MM.1S (cell line): ENCODE measurements around the gene COA4.
"Not testable (repeated sequence)": the region's sequence is repeated elsewhere in the genome, so short reads cannot be mapped to it uniquely, and the experiment has no call there.

ENCODE experiments used
- DNase-seq: peaks from one replicate; pipeline ENCODE4 v3.0.0-alpha.2; 2015
- H2AFZ ChIP-seq: fragments of 300-600 bp; sonication (generic); 2 replicates; pipeline ENCODE4 v1.6.0; 2016; ENCODE audit warnings: antibody characterized with exemption, low read length
- H3F3A ChIP-seq: fragments of 300-600 bp; sonication (generic); 2 replicates; pipeline ENCODE4 v1.6.1; 2016; ENCODE audit warnings: mild to moderate bottlenecking, antibody characterized with exemption, low read length, moderate library complexity, mixed read lengths; ENCODE audit not compliant: insufficient read depth
- H3K27ac ChIP-seq: fragments of 300-600 bp; sonication (generic); 2 replicates; pipeline ENCODE4 v1.5.1; 2016; ENCODE audit warnings: mild to moderate bottlenecking, low read length
- H3K27me3 ChIP-seq: fragments of 300-600 bp; sonication (generic); replicated peaks from 2 replicates; pipeline ENCODE4 v1.6.0; 2016; ENCODE audit warnings: low read length; ENCODE audit not compliant: insufficient read depth
- H3K36me3 ChIP-seq: fragments of 300-600 bp; sonication (generic); replicated peaks from 2 replicates; pipeline ENCODE4 v1.6.1; 2016; ENCODE audit warnings: mild to moderate bottlenecking, low read length, mixed read lengths; ENCODE audit not compliant: insufficient read depth
- H3K4me1 ChIP-seq: fragments of 300-600 bp; sonication (generic); 2 replicates; pipeline ENCODE4 v1.6.1; 2016; ENCODE audit warnings: low read length, mixed read lengths
- H3K4me2 ChIP-seq: fragments of 300-600 bp; sonication (generic); 2 replicates; pipeline ENCODE4 v1.6.0; 2016; ENCODE audit warnings: low read depth, low read length
- H3K4me3 ChIP-seq: fragments of 300-600 bp; sonication (generic); 2 replicates; pipeline ENCODE4 v1.5.1; 2016; ENCODE audit warnings: low read length, mixed read lengths
- H3K79me2 ChIP-seq: fragments of 300-600 bp; sonication (generic); 2 replicates; pipeline ENCODE4 v1.6.1; 2016; ENCODE audit warnings: mixed run types, low read length, mixed read lengths
- H3K9ac ChIP-seq: fragments of 300-600 bp; sonication (generic); 2 replicates; pipeline ENCODE4 v1.6.1; 2016; ENCODE audit warnings: low read length, mixed read lengths
- H3K9me2 ChIP-seq: fragments of 300-600 bp; sonication (generic); replicated peaks from 2 replicates; pipeline ENCODE4 v1.6.1; 2016; ENCODE audit warnings: mild to moderate bottlenecking, low read length, mixed read lengths; ENCODE audit not compliant: insufficient read depth
- H3K9me3 ChIP-seq: fragments of 300-600 bp; sonication (generic); replicated peaks from 2 replicates; pipeline ENCODE4 v1.6.1; 2016; ENCODE audit warnings: mild to moderate bottlenecking, low read length, mixed read lengths; ENCODE audit not compliant: insufficient read depth
- H4K20me1 ChIP-seq: fragments of 300-600 bp; sonication (generic); 2 replicates; pipeline ENCODE4 v1.6.1; 2016; ENCODE audit warnings: mild to moderate bottlenecking, low read length, moderate library complexity, mixed read lengths; ENCODE audit not compliant: insufficient read depth
- CTCF ChIP-seq: fragments of 300-600 bp; sonication (generic); IDR thresholded peaks from 2 replicates; pipeline ENCODE4 v1.5.1; 2016; ENCODE audit warnings: antibody characterized with exemption, low read length, mixed read lengths
- EZH2 ChIP-seq: fragments of 300-600 bp; sonication (generic); optimal IDR thresholded peaks from 2 replicates; pipeline ENCODE3; 2017; ENCODE audit warnings: low read depth, mild to moderate bottlenecking, antibody characterized with exemption, low read length, mixed read lengths
- EZH2phosphoT487 ChIP-seq: fragments of 300-600 bp; sonication (generic); IDR thresholded peaks from 2 replicates; pipeline ENCODE4 v1.6.1; 2018; ENCODE audit warnings: antibody characterized with exemption, low read length

Gene COA4

DNA sequence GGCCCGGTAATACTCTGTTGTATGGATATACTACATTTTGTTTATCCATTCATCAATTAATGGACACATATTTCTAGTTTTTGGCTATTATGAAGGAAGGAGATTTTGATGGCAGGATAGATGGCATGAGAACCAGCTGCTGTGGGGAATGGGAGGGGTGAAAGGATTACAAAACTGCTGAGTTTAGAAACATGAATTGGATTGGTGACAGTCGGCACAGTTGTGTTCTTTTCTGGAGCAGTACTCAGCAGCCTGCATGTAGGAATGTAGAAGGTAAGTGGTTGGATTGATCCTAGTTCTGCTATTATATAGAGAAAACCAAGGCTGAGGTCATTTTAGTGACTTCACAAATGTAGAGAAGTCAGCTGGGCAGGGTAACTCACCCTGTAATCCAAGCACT is 7.2 kb upstream of the COA4 start:
- Histone ChIP-seq H3K9me2 (no peaks in the 10 kb centered on the region), H2AFZ (no peak overlapping the region), H3K4me3 (no peak overlapping the region), H3K79me2 (peaks cover under 1% of the 10 kb centered on the region; the same call in 1 of the 2 replicates), H3K4me2 (no peak overlapping the region), H3K9me3 (no peaks in the 10 kb centered on the region), H4K20me1 (no peaks in the 10 kb centered on the region), H3K9ac (no peak overlapping the region), H3K4me1 (no peaks in the 10 kb centered on the region), H3K36me3 (no peaks in the 10 kb centered on the region; the same call in 1 of the 2 replicates), H3K27ac (no peak overlapping the region), H3K27me3 (no peaks in the 10 kb centered on the region), H3F3A (no peaks in the 10 kb centered on the region)
- DNase-seq = no peak
- TF ChIP-seq CTCF (no peak), EZH2phosphoT487 (no peak), EZH2 (no peak)

- not testable (repeated sequence) for H3K9ac ChIP-seq, H3K4me2 ChIP-seq, DNase-seq, H3K4me1 ChIP-seq, H2AFZ ChIP-seq, H4K20me1 ChIP-seq, H3F3A ChIP-seq, H3K27me3 ChIP-seq, H3K36me3 ChIP-seq, H3K9me3 ChIP-seq, H3K4me3 ChIP-seq, H3K27ac ChIP-seq, H3K9me2 ChIP-seq
- H3K79me2 ChIP-seq = peaks cover 29% of the 10 kb centered on the region
Measured at GRCh38 chr11:73880449-73880848, 3.8 kb upstream of the COA4 start.

DNA sequence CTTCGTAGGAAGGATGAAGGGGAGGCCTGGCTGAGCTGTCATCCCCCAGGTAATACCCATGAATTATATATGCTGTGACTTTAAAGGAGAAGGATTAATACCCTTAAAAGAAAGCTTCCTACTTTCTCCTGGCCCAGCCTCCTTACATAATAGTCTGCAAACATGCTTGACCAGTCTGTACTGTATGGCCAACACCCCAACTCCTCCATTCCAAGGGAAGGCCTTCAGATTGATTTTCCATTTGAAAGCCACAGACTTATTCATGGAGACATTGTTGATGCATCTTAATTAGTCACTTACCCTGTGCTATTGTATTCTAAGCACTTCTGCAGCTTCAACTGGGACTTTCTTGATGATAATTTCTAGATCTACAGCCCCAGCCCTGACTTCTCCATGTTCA is 2.1 kb upstream of the COA4 start:
- TF ChIP-seq EZH2 (no peak), CTCF (no peak), EZH2phosphoT487 (no peak)
- no peak overlapping the region for H2AFZ ChIP-seq
- peaks cover 45% of the 10 kb centered on the region for H3K79me2 ChIP-seq

GRCh38 chr11:73875840-73876239 is 806 bp downstream of the COA4 start:
- H3K79me2 ChIP-seq = peaks cover 53% of the 10 kb centered on the region
- peak overlapping the region; percentile 83 for H3K9ac ChIP-seq
- no peaks in the 10 kb centered on the region for H3K9me3 ChIP-seq
- H4K20me1 ChIP-seq = no peaks in the 10 kb centered on the region
- H3K4me1 ChIP-seq = peaks cover 16% of the 10 kb centered on the region
- H3K27ac ChIP-seq = peak overlapping the region; percentile 79
- no peak for TF ChIP-seq CTCF
- no peak for TF ChIP-seq EZH2
- TF ChIP-seq EZH2phosphoT487 = no peak
- peak overlapping the region; percentile 72 for H3K4me2 ChIP-seq
- 0 out of 2 replicates have a peak, but pooled peaks cover 5% of the 10 kb centered on the region for H3K36me3 ChIP-seq
- peak overlapping the region; percentile 72 for H3K4me3 ChIP-seq
- H3K9me2 ChIP-seq = no peaks in the 10 kb centered on the region
- peaks cover 7% of the 10 kb centered on the region for H3F3A ChIP-seq
- peak overlapping the region; percentile 34; the same call in 1 of the 2 replicates for H2AFZ ChIP-seq
- H3K27me3 ChIP-seq = no peaks in the 10 kb centered on the region
- DNase-seq = no peak

More for the DNA sequence above, 2.1 kb upstream of the COA4 start:
- Histone ChIP-seq H3K4me3 (no peak overlapping the region), H3F3A (peaks cover 7% of the 10 kb centered on the region), H3K4me2 (no peak overlapping the region), H3K27ac (no peak overlapping the region), H3K9me2 (no peaks in the 10 kb centered on the region), H3K4me1 (peaks cover 16% of the 10 kb centered on the region), H3K9ac (no peak overlapping the region), H3K36me3 (no peaks in the 10 kb centered on the region), H3K9me3 (no peaks in the 10 kb centered on the region), H4K20me1 (no peaks in the 10 kb centered on the region), H3K27me3 (no peaks in the 10 kb centered on the region)
- no peak for DNase-seq
